Neural cell (in vitro differentiated cells): ENCODE measurements around the gene ABHD4. TPM values are rescaled to one million over a fixed set of nuclear protein-coding genes. Genes with fewer than 3 reads are reported as not detected.

ENCODE experiments used
- H2AFZ ChIP-seq: fragments of 200-600, 300-800 bp; sonication (generic), shearing (Covaris generic); 2 replicates; pipeline ENCODE4 v1.6.0; 2014; ENCODE audit warnings: low read depth, mild to moderate bottlenecking, antibody characterized with exemption, low read length, moderate library complexity
- H3F3A ChIP-seq: fragments of 200-600 bp; shearing (Covaris generic); 2 replicates; pipeline ENCODE4 v1.6.1; 2016; ENCODE audit warnings: mild to moderate bottlenecking, moderate library complexity, mixed read lengths, antibody characterized with exemption, low read length; ENCODE audit not compliant: insufficient read depth, poor library complexity, severe bottlenecking
- H3K27ac ChIP-seq: fragments of 200-600, 300-800 bp; sonication (generic), shearing (Covaris generic); 2 replicates; pipeline ENCODE4 v1.5.1; 2014; ENCODE audit warnings: mild to moderate bottlenecking, low read length, moderate library complexity
- H3K27me3 ChIP-seq: fragments of 300-800, 200-600 bp; sonication (generic), shearing (Covaris generic); 2 replicates; pipeline ENCODE4 v1.6.0; 2014; ENCODE audit warnings: mild to moderate bottlenecking, low read depth, low read length, moderate library complexity; ENCODE audit not compliant: insufficient read depth
- H3K36me3 ChIP-seq: fragments of 300-800, 200-600 bp; sonication (generic), shearing (Covaris generic); 2 replicates; pipeline ENCODE4 v1.5.1; 2014; ENCODE audit warnings: mild to moderate bottlenecking, antibody characterized with exemption, low read length, moderate library complexity; ENCODE audit not compliant: insufficient read depth
- H3K4me2 ChIP-seq: fragments of 300-800, 200-600 bp; sonication (generic), shearing (Covaris generic); 2 replicates; pipeline ENCODE4 v1.6.0; 2014; ENCODE audit warnings: mild to moderate bottlenecking, low read length
- H3K4me3 ChIP-seq: fragments of 300-800, 200-600 bp; sonication (generic), shearing (Covaris generic); 2 replicates; pipeline ENCODE4 v1.5.1; 2014; ENCODE audit warnings: mild to moderate bottlenecking, low read length, moderate library complexity
- H3K79me2 ChIP-seq: fragments of 200-600 bp; shearing (Covaris generic); replicated peaks from 2 replicates; pipeline ENCODE4 v1.6.0; 2014; ENCODE audit warnings: mild to moderate bottlenecking, low read length, moderate library complexity; ENCODE audit not compliant: insufficient read depth
- H3K9ac ChIP-seq: fragments of 300-800, 200-600 bp; sonication (generic), shearing (Covaris generic); 2 replicates; pipeline ENCODE4 v1.6.1; 2016; ENCODE audit warnings: mild to moderate bottlenecking, low read length, mixed read lengths
- H3K9me2 ChIP-seq: fragments of 200-600 bp; shearing (Covaris generic); 2 replicates; pipeline ENCODE4 v1.6.1; 2016; ENCODE audit warnings: mild to moderate bottlenecking, low read length, mixed read lengths; ENCODE audit not compliant: insufficient read depth
- H3K9me3 ChIP-seq: fragments of 200-600, 300-800 bp; sonication (generic), shearing (Covaris generic); 2 replicates; pipeline ENCODE4 v1.6.1; 2016; ENCODE audit warnings: mild to moderate bottlenecking, mixed run types, low read length, moderate library complexity, mixed read lengths
- H4K20me1 ChIP-seq: fragments of 200-600 bp; shearing (Covaris generic); 2 replicates; pipeline ENCODE4 v1.6.1; 2016; ENCODE audit warnings: mild to moderate bottlenecking, mixed run types; ENCODE audit not compliant: insufficient read depth
- CTCF ChIP-seq: fragments of 450-650 bp; IDR thresholded peaks from 2 replicates; pipeline ENCODE4 v1.5.1; 2014; ENCODE audit warnings: antibody characterized with exemption, mild to moderate bottlenecking, moderate library complexity; ENCODE audit not compliant: poor library complexity, severe bottlenecking
- EP300 ChIP-seq: fragments of 450-650 bp; conservative IDR thresholded peaks from 2 replicates; pipeline ENCODE4 v1.6.1; 2014; ENCODE audit warnings: antibody characterized with exemption, mild to moderate bottlenecking, moderate library complexity; ENCODE audit not compliant: poor library complexity, severe bottlenecking
- EZH2 ChIP-seq: fragments of 200-600, 300-800 bp; shearing (Covaris generic), sonication (generic); IDR thresholded peaks from 2 replicates; pipeline ENCODE4 v1.6.1; 2014; ENCODE audit warnings: antibody characterized with exemption, low read length, borderline replicate concordance, mild to moderate bottlenecking; ENCODE audit not compliant: insufficient read depth, poor library complexity, severe bottlenecking
- MXI1 ChIP-seq: fragments of 450-650 bp; conservative IDR thresholded peaks from 2 replicates; pipeline ENCODE4 v1.6.1; 2014; ENCODE audit warnings: antibody characterized with exemption, mild to moderate bottlenecking; ENCODE audit not compliant: poor library complexity, severe bottlenecking
- POLR2AphosphoS5 ChIP-seq: IDR thresholded peaks from 2 replicates; pipeline ENCODE4 v1.6.1; 2012
- RAD21 ChIP-seq: fragments of 450-650 bp; conservative IDR thresholded peaks from 2 replicates; pipeline ENCODE4 v1.6.1; 2014; ENCODE audit warnings: antibody characterized with exemption, mild to moderate bottlenecking, moderate library complexity
- REST ChIP-seq: IDR thresholded peaks from 2 replicates; pipeline ENCODE4 v1.6.1; 2012; ENCODE audit warnings: borderline replicate concordance
- SMC3 ChIP-seq: fragments of 450-650 bp; conservative IDR thresholded peaks from 2 replicates; pipeline ENCODE4 v1.6.1; 2014; ENCODE audit warnings: antibody characterized with exemption, mild to moderate bottlenecking, moderate library complexity; ENCODE audit not compliant: poor library complexity
- TAF1 ChIP-seq: IDR thresholded peaks from 2 replicates; pipeline ENCODE4 v1.6.1; 2012; ENCODE audit warnings: low read depth
- polyA plus RNA-seq: library from polyadenylated mRNA; depleted of rRNA; stranded (reverse); fragments of >200 nt; gene quantifications from 2 replicates; pipeline ENCODE4 v1.2.3, GENCODE V29; 2014

Gene ABHD4
- polyA plus RNA-seq, 1 donor from 2014 or later, result 2.6 TPM

DNA sequence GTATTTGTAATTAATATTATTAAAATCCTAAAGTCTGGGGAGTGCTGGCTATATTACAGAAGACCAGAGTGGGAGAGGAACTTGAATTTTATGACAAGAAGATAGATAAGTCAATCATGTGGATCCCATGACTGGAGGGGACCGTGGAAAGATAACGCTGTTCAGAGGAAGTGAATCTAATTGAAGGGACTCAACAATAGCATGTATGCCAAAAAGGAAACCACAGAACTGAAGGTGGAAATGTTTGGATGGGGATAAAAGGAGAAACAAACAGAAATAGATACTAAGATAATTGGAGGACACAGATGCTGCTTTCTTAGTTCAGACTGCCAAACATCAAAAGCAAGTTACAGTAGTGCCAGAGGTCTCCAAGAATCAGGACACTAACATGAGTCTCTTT is 24.9 kb downstream of the ABHD4 start:
- no peak for TF ChIP-seq CTCF
- TF ChIP-seq MXI1, result no peak
- no peak for TF ChIP-seq REST
- TF ChIP-seq RAD21, result no peak
- TF ChIP-seq SMC3, result no peak
- TF ChIP-seq EZH2, result no peak
- no peak for TF ChIP-seq TAF1
- TF ChIP-seq EP300, result no peak
- TF ChIP-seq POLR2AphosphoS5, result no peak
- Histone ChIP-seq H3K9me2 (no peaks in the 10 kb centered on the region), H3K79me2 (no peaks in the 10 kb centered on the region), H3K36me3 (no peaks in the 10 kb centered on the region), H2AFZ (no peak overlapping the region), H3K27me3 (no peaks in the 10 kb centered on the region), H3K4me3 (no peak overlapping the region), H3K27ac (no peak overlapping the region), H4K20me1 (no peaks in the 10 kb centered on the region), H3K4me2 (no peak overlapping the region), H3F3A (no peaks in the 10 kb centered on the region), H3K9ac (no peak overlapping the region), H3K9me3 (no peaks in the 10 kb centered on the region)

GRCh38 chr14:22626590-22626989 is 28.5 kb downstream of the ABHD4 start:
- Histone ChIP-seq H3F3A (no peaks in the 10 kb centered on the region), H3K36me3 (no peaks in the 10 kb centered on the region), H3K4me3 (no peak overlapping the region), H3K9me3 (no peaks in the 10 kb centered on the region), H3K4me2 (no peak overlapping the region), H3K79me2 (no peaks in the 10 kb centered on the region), H3K27ac (no peak overlapping the region), H2AFZ (no peak overlapping the region), H3K27me3 (no peaks in the 10 kb centered on the region), H3K9me2 (no peaks in the 10 kb centered on the region), H4K20me1 (no peaks in the 10 kb centered on the region), H3K9ac (no peak overlapping the region)
- no peak for TF ChIP-seq SMC3
- no peak for TF ChIP-seq EZH2
- TF ChIP-seq MXI1, result no peak
- TF ChIP-seq POLR2AphosphoS5, result no peak
- no peak for TF ChIP-seq CTCF
